A549 treated with CpdA at 1 μM for 4 hours (cell line): ENCODE measurements around the gene SLC25A46. TPM values are rescaled to one million over a fixed set of nuclear protein-coding genes. Genes with fewer than 3 reads are reported as not detected.

Source experiments
- total RNA-seq: library from RNA; stranded (reverse); fragments of 200-300 nt; extraction: Qiagen RNA extraction; gene quantifications from 5 replicates; pipeline ENCODE4 v1.2.3, GENCODE V29; 2022; ENCODE audit warnings: low read depth

SLC25A46 gene
- total RNA-seq: 28.2 to 32.2 TPM (median 29.7 TPM) in 5 replicates

GRCh38 chr5:110738812-110739651 is at the start of gene SLC25A46:
TSS of gene SLC25A46 (plus strand) at chr5:110739007. CDS start at chr5:110739120, 113 bp downstream.

GRCh38 chr5:110726249-110727024 is 12.4 kb upstream of the SLC25A46 start, which contains the start of gene TMEM232:
TSS of gene TMEM232 (minus strand) at chr5:110726671. CDS start at chr5:110667352, 59,319 bp downstream.

Other genes starting within 250 kb of the SLC25A46 start
- 0.10 to 0.35 TPM (median 0.31 TPM) in 3 of 5 replicates, not detected in the others for gene TMEM232, start 12.3 kb upstream of the SLC25A46 start, total RNA-seq